OCI-LY3 (cell line): ENCODE results near the gene NAP1L1.

Experiments used
- EZH2phosphoT487 ChIP-seq: fragments of 200-600 bp; shearing (Covaris generic); IDR thresholded peaks from 2 replicates; pipeline ENCODE4 v1.6.1; 2018; ENCODE audit warnings: antibody characterized with exemption, mixed run types, low read depth
- TF ChIP-seq, protein P1 (sequence below): fragments of 200-600, 300-600 bp; sonication (generic); IDR thresholded peaks from 2 replicates; pipeline ENCODE4 v1.5.1; 2014; ENCODE audit warnings: antibody characterized with exemption, low read length, low read depth

DNA sequence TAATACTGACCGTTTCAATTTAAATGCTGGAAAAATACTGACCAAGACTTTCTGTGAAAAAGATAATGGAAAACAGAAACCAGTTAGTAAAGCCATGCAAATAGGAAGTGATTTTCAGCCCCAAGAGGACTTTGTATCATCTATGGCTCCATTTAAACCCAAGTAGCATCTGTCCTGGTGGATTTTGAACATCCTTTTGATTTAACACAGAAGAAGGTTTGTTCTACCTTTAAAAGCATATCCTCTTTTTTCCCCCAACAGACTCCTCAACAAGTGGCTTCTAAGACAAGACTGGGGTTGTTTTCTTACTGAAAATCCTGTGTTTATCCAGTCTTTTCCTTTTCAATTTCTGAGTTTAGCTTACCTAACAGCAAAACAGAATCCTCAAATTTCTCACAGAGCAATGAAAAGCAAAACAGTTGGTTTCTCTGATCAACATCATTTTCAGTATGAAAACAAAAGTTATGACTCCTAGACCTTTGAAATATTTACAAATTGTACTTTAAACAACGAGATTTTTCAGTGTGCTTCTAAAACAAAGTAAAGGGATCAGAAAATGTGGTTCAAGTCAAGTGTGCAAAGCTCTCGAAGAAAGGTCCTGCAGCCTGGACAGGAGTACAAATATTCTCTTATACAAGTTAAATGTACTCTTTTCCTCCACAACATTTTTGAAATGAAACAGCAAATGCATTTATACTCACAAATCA lies 55.8 kb downstream of the NAP1L1 start:
- TF ChIP-seq, protein P1, sequence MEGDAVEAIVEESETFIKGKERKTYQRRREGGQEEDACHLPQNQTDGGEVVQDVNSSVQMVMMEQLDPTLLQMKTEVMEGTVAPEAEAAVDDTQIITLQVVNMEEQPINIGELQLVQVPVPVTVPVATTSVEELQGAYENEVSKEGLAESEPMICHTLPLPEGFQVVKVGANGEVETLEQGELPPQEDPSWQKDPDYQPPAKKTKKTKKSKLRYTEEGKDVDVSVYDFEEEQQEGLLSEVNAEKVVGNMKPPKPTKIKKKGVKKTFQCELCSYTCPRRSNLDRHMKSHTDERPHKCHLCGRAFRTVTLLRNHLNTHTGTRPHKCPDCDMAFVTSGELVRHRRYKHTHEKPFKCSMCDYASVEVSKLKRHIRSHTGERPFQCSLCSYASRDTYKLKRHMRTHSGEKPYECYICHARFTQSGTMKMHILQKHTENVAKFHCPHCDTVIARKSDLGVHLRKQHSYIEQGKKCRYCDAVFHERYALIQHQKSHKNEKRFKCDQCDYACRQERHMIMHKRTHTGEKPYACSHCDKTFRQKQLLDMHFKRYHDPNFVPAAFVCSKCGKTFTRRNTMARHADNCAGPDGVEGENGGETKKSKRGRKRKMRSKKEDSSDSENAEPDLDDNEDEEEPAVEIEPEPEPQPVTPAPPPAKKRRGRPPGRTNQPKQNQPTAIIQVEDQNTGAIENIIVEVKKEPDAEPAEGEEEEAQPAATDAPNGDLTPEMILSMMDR, result no peak
- no peak for TF ChIP-seq EZH2phosphoT487
